Thyroid gland (tissue), 4 donors: ENCODE measurements around the gene DLGAP1. TPM values are rescaled to one million over a fixed set of nuclear protein-coding genes. Genes with fewer than 3 reads are reported as not detected.

Experiments
- DNase-seq, 2 donors: peaks; one replicate each; pipeline ENCODE4 v3.0.0-alpha.2; 2019
- H3K27ac ChIP-seq, 3 donors: fragments of 200-600 bp; sonication (generic); 1 replicate in 2 of 3; 2 replicates in 1 of 3; pipeline ENCODE4 v1.5.1; 2016 to 2019; ENCODE audit warnings: mild to moderate bottlenecking in 1 of 3, moderate library complexity in 1 of 3
- H3K27me3 ChIP-seq: fragments of 200-600 bp; sonication (generic); one replicate; pipeline ENCODE4 v1.5.1; 2019
- H3K36me3 ChIP-seq, 2 donors: fragments of 200-600 bp; sonication (generic); one replicate each; pipeline ENCODE4 v1.5.1; 2016 to 2019
- H3K4me1 ChIP-seq, 2 donors: fragments of 200-600 bp; sonication (generic); one replicate each; pipeline ENCODE4 v1.5.1; 2017 to 2019
- H3K4me3 ChIP-seq, 3 donors: fragments of 200-600 bp; sonication (generic); replicated peaks in 1 of 3; 1 replicate in 2 of 3; 2 replicates in 1 of 3; pipeline ENCODE4 v1.5.1; 2016; ENCODE audit warnings: mild to moderate bottlenecking in 1 of 3
- H3K9me3 ChIP-seq: fragments of 200-600 bp; sonication (generic); one replicate; pipeline ENCODE4 v1.5.1; 2017
- POLR2A ChIP-seq, 2 donors: fragments of 450-650 bp; IDR thresholded peaks; one replicate each; pipeline ENCODE4 v1.6.1; 2017; ENCODE audit warnings: antibody characterized with exemption in 2 of 2, mild to moderate bottlenecking in 2 of 2, moderate library complexity in 1 of 2
- WGBS, 2 donors: methylation state at CpG; one replicate each; pipeline ENCODE4 v1.1.5; 2017; 5-methylcytosine and 5-hydroxymethylcytosine counted together
- intact Hi-C: fragments of 100-400 bp; cut with DNase I; formaldehyde crosslinking; loops from one replicate; pipeline ENCODE4 v1.15.1; 2023
- total RNA-seq, 4 donors: library from RNA; depleted of rRNA; stranded (reverse); fragments of >200 nt; gene quantifications; one replicate each; pipeline ENCODE4 v1.2.3, GENCODE V29; 2016
- TF ChIP-seq, protein P1 (sequence below), 6 experiments: fragments of 200-600 bp in 3 of 6; fragments of 450-650 bp in 3 of 6; sonication (generic) in 3 of 6; IDR thresholded peaks; one replicate each; pipeline ENCODE4 v1.5.1; 2016 to 2019; ENCODE audit warnings: antibody characterized with exemption in 6 of 6, mild to moderate bottlenecking in 2 of 6, inconsistent platforms in 1 of 6, moderate library complexity in 1 of 6

DLGAP1 gene
- total RNA-seq, 4 donors from 2014 or later = 0.25 to 2.7 (median 0.77) TPM

GRCh38 chr18:3648641-3649040, 806.5 kb downstream of the DLGAP1 start:
- no peaks in the 10 kb centered on the region for H3K4me1 ChIP-seq
- TF ChIP-seq, protein P1, sequence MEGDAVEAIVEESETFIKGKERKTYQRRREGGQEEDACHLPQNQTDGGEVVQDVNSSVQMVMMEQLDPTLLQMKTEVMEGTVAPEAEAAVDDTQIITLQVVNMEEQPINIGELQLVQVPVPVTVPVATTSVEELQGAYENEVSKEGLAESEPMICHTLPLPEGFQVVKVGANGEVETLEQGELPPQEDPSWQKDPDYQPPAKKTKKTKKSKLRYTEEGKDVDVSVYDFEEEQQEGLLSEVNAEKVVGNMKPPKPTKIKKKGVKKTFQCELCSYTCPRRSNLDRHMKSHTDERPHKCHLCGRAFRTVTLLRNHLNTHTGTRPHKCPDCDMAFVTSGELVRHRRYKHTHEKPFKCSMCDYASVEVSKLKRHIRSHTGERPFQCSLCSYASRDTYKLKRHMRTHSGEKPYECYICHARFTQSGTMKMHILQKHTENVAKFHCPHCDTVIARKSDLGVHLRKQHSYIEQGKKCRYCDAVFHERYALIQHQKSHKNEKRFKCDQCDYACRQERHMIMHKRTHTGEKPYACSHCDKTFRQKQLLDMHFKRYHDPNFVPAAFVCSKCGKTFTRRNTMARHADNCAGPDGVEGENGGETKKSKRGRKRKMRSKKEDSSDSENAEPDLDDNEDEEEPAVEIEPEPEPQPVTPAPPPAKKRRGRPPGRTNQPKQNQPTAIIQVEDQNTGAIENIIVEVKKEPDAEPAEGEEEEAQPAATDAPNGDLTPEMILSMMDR (IDR thresholded peaks at IDR 0.05) = no peak
- H3K27ac ChIP-seq = no peak overlapping the region
- H3K9me3 ChIP-seq = no peaks in the 10 kb centered on the region
- no peaks in the 10 kb centered on the region for H3K36me3 ChIP-seq
- WGBS, 2 donors = 68 to 73% methylated on average over 2 of the region's 2 CpGs
- intact Hi-C loops = no loop called here
- H3K27me3 ChIP-seq = no peaks in the 10 kb centered on the region
- no peak for DNase-seq
- no peak overlapping the region for H3K4me3 ChIP-seq

DNA sequence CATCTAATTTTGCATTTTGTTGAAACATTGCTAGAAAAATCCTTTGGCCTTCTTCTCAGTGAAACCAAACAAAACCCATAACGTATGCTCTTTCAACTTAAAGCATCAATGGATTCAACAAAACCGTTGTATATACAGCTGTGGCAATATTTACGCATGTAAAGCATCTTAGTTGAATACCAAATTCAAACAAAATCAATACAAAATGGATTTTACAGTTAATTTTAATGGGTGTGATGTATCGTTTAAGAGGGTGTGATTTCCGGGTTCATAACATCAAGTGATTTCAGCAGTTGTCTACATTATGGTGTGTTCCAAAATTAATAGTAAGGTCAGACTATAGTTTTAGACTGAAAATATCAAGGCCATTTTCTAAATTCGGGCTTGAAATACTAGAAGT, 806.9 kb downstream of the DLGAP1 start:
- H3K27me3 ChIP-seq = no peaks in the 10 kb centered on the region
- no peak for TF ChIP-seq POLR2A (IDR thresholded peaks at IDR 0.05)
- TF ChIP-seq, protein P1 (IDR thresholded peaks at IDR 0.05) = no peak
- DNase-seq = no peak
- H3K36me3 ChIP-seq = no peaks in the 10 kb centered on the region
- no peaks in the 10 kb centered on the region for H3K4me1 ChIP-seq
- no peak overlapping the region for H3K27ac ChIP-seq
- H3K4me3 ChIP-seq = no peak overlapping the region
- H3K9me3 ChIP-seq = no peaks in the 10 kb centered on the region
- WGBS, 2 donors = 89 to 91% methylated on average over 6 of the region's 6 CpGs
- intact Hi-C loops = no loop called here

GRCh38 chr18:3647636-3648035, 807.5 kb downstream of the DLGAP1 start:
- TF ChIP-seq POLR2A (IDR thresholded peaks at IDR 0.05) = no peak
- TF ChIP-seq, protein P1 (IDR thresholded peaks at IDR 0.05) = no peak
- no peaks in the 10 kb centered on the region for H3K36me3 ChIP-seq

GRCh38 chr18:3645384-3646156, 809.5 kb downstream of the DLGAP1 start:
- no peak overlapping the region for H3K4me3 ChIP-seq
- no peaks in the 10 kb centered on the region for H3K9me3 ChIP-seq
- H3K27ac ChIP-seq = no peak overlapping the region
- no peaks in the 10 kb centered on the region for H3K4me1 ChIP-seq
- TF ChIP-seq POLR2A (IDR thresholded peaks at IDR 0.05) = no peak
- TF ChIP-seq, protein P1 (IDR thresholded peaks at IDR 0.05) = no peak
- no peak for DNase-seq
- H3K27me3 ChIP-seq = no peaks in the 10 kb centered on the region
- 90 to 93% methylated on average over 5 of the region's 5 CpGs for WGBS, 2 donors
- no peaks in the 10 kb centered on the region for H3K36me3 ChIP-seq
- intact Hi-C loops = no loop called here

More at GRCh38 chr18:3647636-3648035, 807.5 kb downstream of the DLGAP1 start:
- intact Hi-C loops = no loop called here
- 97 to 98% methylated on average over 4 of the region's 4 CpGs for WGBS, 2 donors
- H3K27me3 ChIP-seq = no peaks in the 10 kb centered on the region
- H3K27ac ChIP-seq = no peak overlapping the region
- H3K4me1 ChIP-seq = no peaks in the 10 kb centered on the region
- H3K4me3 ChIP-seq = no peak overlapping the region
- no peak for DNase-seq
- no peaks in the 10 kb centered on the region for H3K9me3 ChIP-seq

- Histone ChIP-seq H3K27ac (no peak overlapping the region), H3K9me3 (no peaks in the 10 kb centered on the region), H3K4me3 (no peak overlapping the region), H3K36me3 (no peaks in the 10 kb centered on the region), H3K27me3 (no peaks in the 10 kb centered on the region), H3K4me1 (no peaks in the 10 kb centered on the region)
- WGBS, 2 donors = 92 to 96% methylated on average over 3 of the region's 3 CpGs
- no peak for DNase-seq
- intact Hi-C loops = no loop called here
- TF ChIP-seq, protein P1 (IDR thresholded peaks at IDR 0.05) = no peak
- TF ChIP-seq POLR2A (IDR thresholded peaks at IDR 0.05) = no peak
Measured at GRCh38 chr18:3634250-3634939, 820.7 kb downstream of the DLGAP1 start.
